GM23338 (cell line): Measurements from ENCODE around the gene DPYD. TPM values are rescaled to one million over a fixed set of nuclear protein-coding genes. Genes with fewer than 3 reads are reported as not detected.

Experiments used
- ATAC-seq: fragments of 200-7000 bp; cut with Tn5 transposase; 3 replicates; pipeline ENCODE4 v1.9.1; 2020
- DNase-seq: peaks from one replicate; pipeline ENCODE4 v3.0.0-alpha.2; 2015; ENCODE audit warnings: low spot score
- H2AFZ ChIP-seq: fragments of 200-600 bp; sonication (generic); 2 replicates; pipeline ENCODE4 v1.8.0; 2016; ENCODE audit warnings: antibody characterized with exemption, mild to moderate bottlenecking, moderate library complexity
- H3F3A ChIP-seq: fragments of 200-600 bp; sonication (generic); replicated peaks from 2 replicates; pipeline ENCODE4 v1.8.0; 2017; ENCODE audit warnings: antibody characterized with exemption, mixed run types, low read depth
- H3K27ac ChIP-seq: fragments of 200-600 bp; sonication (generic); 2 replicates; pipeline ENCODE4 v1.6.1; 2016; ENCODE audit warnings: low read depth
- H3K27me3 ChIP-seq: fragments of 200-600 bp; sonication (generic); 2 replicates; pipeline ENCODE4 v1.8.0; 2016; ENCODE audit warnings: mild to moderate bottlenecking, mixed run types, moderate library complexity; ENCODE audit not compliant: insufficient read depth
- H3K36me3 ChIP-seq: fragments of 200-600 bp; sonication (generic); 2 replicates; pipeline ENCODE4 v1.8.0; 2016; ENCODE audit warnings: mild to moderate bottlenecking; ENCODE audit not compliant: insufficient read depth
- H3K4me1 ChIP-seq: fragments of 200-600 bp; sonication (generic); 2 replicates; pipeline ENCODE4 v1.8.0; 2016; ENCODE audit warnings: mild to moderate bottlenecking, moderate library complexity; ENCODE audit not compliant: insufficient read depth
- H3K4me2 ChIP-seq: fragments of 200-600 bp; sonication (generic); 2 replicates; pipeline ENCODE4 v1.7.1; 2017; ENCODE audit warnings: mixed run types
- H3K4me3 ChIP-seq: fragments of 200-600 bp; sonication (generic); 2 replicates; pipeline ENCODE4 v1.6.1; 2016; ENCODE audit warnings: mixed run types
- H3K79me2 ChIP-seq: fragments of 200-600 bp; sonication (generic); replicated peaks from 2 replicates; pipeline ENCODE4 v1.8.0; 2017; ENCODE audit warnings: mild to moderate bottlenecking; ENCODE audit not compliant: insufficient read depth
- H3K9me2 ChIP-seq: fragments of 200-600 bp; sonication (generic); 2 replicates; pipeline ENCODE4 v1.8.0; 2017; ENCODE audit not compliant: insufficient read depth
- H4K20me1 ChIP-seq: fragments of 200-600 bp; sonication (generic); replicated peaks from 2 replicates; pipeline ENCODE4 v1.8.0; 2017; ENCODE audit warnings: mild to moderate bottlenecking; ENCODE audit not compliant: insufficient read depth
- H3K27ac Mint-ChIP-seq: 2 replicates; pipeline ENCODE4 v1.8.0; 2020; ENCODE audit warnings: inconsistent platforms, mild to moderate bottlenecking, moderate library complexity, mixed read lengths
- H3K27me3 Mint-ChIP-seq: 3 replicates; pipeline ENCODE4 v1.8.0; 2022; ENCODE audit warnings: low read depth, mild to moderate bottlenecking, moderate library complexity, mixed read lengths, inconsistent platforms; ENCODE audit not compliant: insufficient read depth, poor library complexity
- H3K36me3 Mint-ChIP-seq: 3 replicates; pipeline ENCODE4 v1.8.0; 2021; ENCODE audit warnings: low read depth, mild to moderate bottlenecking, inconsistent platforms, moderate library complexity, mixed read lengths
- H3K4me1 Mint-ChIP-seq: 3 replicates; pipeline ENCODE4 v1.8.0; 2020; ENCODE audit warnings: mild to moderate bottlenecking, inconsistent platforms, mixed read lengths
- H3K4me3 Mint-ChIP-seq: 3 replicates; pipeline ENCODE4 v1.8.0; 2021; ENCODE audit warnings: moderate library complexity, mild to moderate bottlenecking, inconsistent platforms, mixed read lengths
- H3K9me3 Mint-ChIP-seq: 3 replicates; pipeline ENCODE4 v1.8.0; 2020; ENCODE audit warnings: moderate library complexity, mild to moderate bottlenecking, inconsistent platforms, mixed read lengths
- CREB1 ChIP-seq: fragments of 250-450 bp; sonication (Bioruptor Pico); IDR thresholded peaks from 2 replicates; pipeline ENCODE4 v1.5.0; 2020; ENCODE audit warnings: low read depth, mild to moderate bottlenecking, moderate library complexity
- EZH2 ChIP-seq: fragments of 200-600 bp; sonication (generic); IDR thresholded peaks from one replicate; pipeline ENCODE4 v1.8.0; 2017; ENCODE audit warnings: antibody characterized with exemption, mild to moderate bottlenecking, low read depth; ENCODE audit not compliant: unreplicated experiment
- EZH2phosphoT487 ChIP-seq: fragments of 200-600 bp; sonication (generic); IDR thresholded peaks from one replicate; pipeline ENCODE4 v1.8.1; 2018; ENCODE audit warnings: antibody characterized with exemption; ENCODE audit not compliant: unreplicated experiment
- JUNB ChIP-seq: IDR thresholded peaks from one replicate; pipeline ENCODE4 v1.6.1; 2016; ENCODE audit warnings: antibody characterized with exemption; ENCODE audit not compliant: unreplicated experiment
- NANOG ChIP-seq: IDR thresholded peaks from 2 replicates; pipeline ENCODE4 v1.6.1; 2016; ENCODE audit warnings: antibody characterized with exemption, borderline replicate concordance
- polyA plus RNA-seq: library from polyadenylated mRNA; unstranded; fragments of >200 nt; fragmentation: Nextera tagmentation; extraction: Ambion mirVana; gene quantifications from 2 replicates; pipeline ENCODE4 v1.2.1, GENCODE V29; 2016
- total RNA-seq: library from RNA; depleted of rRNA; stranded (reverse); fragments of >200 nt; shearing (Covaris generic); gene quantifications from 2 replicates; pipeline ENCODE4 v1.2.3, GENCODE V29; 2014
- TF ChIP-seq, protein P1 (sequence below): IDR thresholded peaks from one replicate; pipeline ENCODE4 v1.6.1; 2018; ENCODE audit warnings: antibody characterized with exemption; ENCODE audit not compliant: unreplicated experiment
- TF ChIP-seq, protein P2 (sequence below): IDR thresholded peaks from 2 replicates; pipeline ENCODE4 v1.6.1; 2016; ENCODE audit warnings: antibody characterized with exemption
- TF ChIP-seq, protein P3 (sequence below): fragments of 250-450 bp; sonication (Bioruptor Pico); IDR thresholded peaks from 2 replicates; pipeline ENCODE4 v1.5.0; 2020; ENCODE audit warnings: mild to moderate bottlenecking, moderate library complexity

Gene DPYD
- total and polyA plus RNA-seq, 2 experiments from 2014 or later = 0.50 to 1.6 TPM

DNA sequence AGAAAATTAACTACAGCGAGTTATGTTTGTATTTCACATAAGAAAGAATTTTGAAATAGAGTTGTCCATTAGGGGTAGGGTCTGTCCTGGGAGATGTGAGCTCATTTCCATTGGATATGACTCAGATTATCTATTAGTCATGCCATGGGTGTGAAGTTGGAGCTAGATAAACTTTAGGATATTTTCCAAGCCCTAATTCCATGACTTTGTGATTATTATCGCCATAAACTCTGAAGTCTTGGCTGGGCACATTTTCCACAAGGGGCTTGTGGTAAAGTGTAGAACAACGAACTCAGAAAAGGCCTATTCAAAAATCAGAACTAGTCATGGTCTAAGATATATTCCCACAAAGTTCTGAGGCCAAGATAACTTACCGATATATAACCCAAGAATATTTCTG lies 396.6 kb downstream of the DPYD start (continued):
- TF ChIP-seq, protein P1, sequence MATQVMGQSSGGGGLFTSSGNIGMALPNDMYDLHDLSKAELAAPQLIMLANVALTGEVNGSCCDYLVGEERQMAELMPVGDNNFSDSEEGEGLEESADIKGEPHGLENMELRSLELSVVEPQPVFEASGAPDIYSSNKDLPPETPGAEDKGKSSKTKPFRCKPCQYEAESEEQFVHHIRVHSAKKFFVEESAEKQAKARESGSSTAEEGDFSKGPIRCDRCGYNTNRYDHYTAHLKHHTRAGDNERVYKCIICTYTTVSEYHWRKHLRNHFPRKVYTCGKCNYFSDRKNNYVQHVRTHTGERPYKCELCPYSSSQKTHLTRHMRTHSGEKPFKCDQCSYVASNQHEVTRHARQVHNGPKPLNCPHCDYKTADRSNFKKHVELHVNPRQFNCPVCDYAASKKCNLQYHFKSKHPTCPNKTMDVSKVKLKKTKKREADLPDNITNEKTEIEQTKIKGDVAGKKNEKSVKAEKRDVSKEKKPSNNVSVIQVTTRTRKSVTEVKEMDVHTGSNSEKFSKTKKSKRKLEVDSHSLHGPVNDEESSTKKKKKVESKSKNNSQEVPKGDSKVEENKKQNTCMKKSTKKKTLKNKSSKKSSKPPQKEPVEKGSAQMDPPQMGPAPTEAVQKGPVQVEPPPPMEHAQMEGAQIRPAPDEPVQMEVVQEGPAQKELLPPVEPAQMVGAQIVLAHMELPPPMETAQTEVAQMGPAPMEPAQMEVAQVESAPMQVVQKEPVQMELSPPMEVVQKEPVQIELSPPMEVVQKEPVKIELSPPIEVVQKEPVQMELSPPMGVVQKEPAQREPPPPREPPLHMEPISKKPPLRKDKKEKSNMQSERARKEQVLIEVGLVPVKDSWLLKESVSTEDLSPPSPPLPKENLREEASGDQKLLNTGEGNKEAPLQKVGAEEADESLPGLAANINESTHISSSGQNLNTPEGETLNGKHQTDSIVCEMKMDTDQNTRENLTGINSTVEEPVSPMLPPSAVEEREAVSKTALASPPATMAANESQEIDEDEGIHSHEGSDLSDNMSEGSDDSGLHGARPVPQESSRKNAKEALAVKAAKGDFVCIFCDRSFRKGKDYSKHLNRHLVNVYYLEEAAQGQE = no peak
- no peak for TF ChIP-seq CREB1

DNA sequence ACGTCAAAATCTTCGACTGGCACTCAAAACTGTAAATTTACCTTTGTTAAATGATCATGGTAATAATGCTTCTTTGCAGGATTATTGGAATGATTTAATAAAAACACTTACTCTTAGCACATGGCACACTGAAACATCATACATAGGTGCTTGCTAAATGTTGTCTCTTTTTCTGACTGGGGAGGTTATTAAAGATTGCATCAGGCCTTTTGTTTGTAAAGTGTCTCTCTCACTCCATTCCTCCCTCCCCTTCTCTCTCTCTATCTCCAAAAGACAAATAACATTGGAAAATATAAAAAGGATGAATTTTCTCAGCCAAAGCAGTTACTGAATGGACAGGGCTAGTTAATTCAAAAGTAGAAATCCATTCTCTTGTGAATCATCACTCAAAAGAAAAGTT lies 404.2 kb downstream of the DPYD start:
- Histone ChIP-seq H3K4me2 (no peak overlapping the region), H3K36me3 (no peaks in the 10 kb centered on the region), H3K27ac (no peak overlapping the region), H3K4me1 (no peaks in the 10 kb centered on the region), H2AFZ (peak overlapping the region; percentile 34; the same call in 1 of the 2 replicates), H3K9me2 (no peaks in the 10 kb centered on the region), H3K27me3 (no peaks in the 10 kb centered on the region), H4K20me1 (no peaks in the 10 kb centered on the region), H3F3A (no peaks in the 10 kb centered on the region), H3K79me2 (no peaks in the 10 kb centered on the region), H3K4me3 (no peak overlapping the region)
- Mint-ChIP-seq H3K27me3 (no peaks in the 10 kb centered on the region), H3K27ac (peak overlapping the region; percentile 56), H3K9me3 (peaks cover 7% of the 10 kb centered on the region; the same call in 1 of the 3 replicates), H3K36me3 (no peaks in the 10 kb centered on the region), H3K4me3 (no peak overlapping the region), H3K4me1 (peaks cover 12% of the 10 kb centered on the region; the same call in 2 of the 3 replicates)
- ATAC-seq (no peak), DNase-seq (no peak)
- no peak for TF ChIP-seq EZH2
- no peak for TF ChIP-seq CREB1
- TF ChIP-seq, protein P2, sequence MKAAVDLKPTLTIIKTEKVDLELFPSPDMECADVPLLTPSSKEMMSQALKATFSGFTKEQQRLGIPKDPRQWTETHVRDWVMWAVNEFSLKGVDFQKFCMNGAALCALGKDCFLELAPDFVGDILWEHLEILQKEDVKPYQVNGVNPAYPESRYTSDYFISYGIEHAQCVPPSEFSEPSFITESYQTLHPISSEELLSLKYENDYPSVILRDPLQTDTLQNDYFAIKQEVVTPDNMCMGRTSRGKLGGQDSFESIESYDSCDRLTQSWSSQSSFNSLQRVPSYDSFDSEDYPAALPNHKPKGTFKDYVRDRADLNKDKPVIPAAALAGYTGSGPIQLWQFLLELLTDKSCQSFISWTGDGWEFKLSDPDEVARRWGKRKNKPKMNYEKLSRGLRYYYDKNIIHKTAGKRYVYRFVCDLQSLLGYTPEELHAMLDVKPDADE = no peak
- no peak for TF ChIP-seq JUNB
- TF ChIP-seq EZH2phosphoT487 = no peak
- TF ChIP-seq, protein P3, sequence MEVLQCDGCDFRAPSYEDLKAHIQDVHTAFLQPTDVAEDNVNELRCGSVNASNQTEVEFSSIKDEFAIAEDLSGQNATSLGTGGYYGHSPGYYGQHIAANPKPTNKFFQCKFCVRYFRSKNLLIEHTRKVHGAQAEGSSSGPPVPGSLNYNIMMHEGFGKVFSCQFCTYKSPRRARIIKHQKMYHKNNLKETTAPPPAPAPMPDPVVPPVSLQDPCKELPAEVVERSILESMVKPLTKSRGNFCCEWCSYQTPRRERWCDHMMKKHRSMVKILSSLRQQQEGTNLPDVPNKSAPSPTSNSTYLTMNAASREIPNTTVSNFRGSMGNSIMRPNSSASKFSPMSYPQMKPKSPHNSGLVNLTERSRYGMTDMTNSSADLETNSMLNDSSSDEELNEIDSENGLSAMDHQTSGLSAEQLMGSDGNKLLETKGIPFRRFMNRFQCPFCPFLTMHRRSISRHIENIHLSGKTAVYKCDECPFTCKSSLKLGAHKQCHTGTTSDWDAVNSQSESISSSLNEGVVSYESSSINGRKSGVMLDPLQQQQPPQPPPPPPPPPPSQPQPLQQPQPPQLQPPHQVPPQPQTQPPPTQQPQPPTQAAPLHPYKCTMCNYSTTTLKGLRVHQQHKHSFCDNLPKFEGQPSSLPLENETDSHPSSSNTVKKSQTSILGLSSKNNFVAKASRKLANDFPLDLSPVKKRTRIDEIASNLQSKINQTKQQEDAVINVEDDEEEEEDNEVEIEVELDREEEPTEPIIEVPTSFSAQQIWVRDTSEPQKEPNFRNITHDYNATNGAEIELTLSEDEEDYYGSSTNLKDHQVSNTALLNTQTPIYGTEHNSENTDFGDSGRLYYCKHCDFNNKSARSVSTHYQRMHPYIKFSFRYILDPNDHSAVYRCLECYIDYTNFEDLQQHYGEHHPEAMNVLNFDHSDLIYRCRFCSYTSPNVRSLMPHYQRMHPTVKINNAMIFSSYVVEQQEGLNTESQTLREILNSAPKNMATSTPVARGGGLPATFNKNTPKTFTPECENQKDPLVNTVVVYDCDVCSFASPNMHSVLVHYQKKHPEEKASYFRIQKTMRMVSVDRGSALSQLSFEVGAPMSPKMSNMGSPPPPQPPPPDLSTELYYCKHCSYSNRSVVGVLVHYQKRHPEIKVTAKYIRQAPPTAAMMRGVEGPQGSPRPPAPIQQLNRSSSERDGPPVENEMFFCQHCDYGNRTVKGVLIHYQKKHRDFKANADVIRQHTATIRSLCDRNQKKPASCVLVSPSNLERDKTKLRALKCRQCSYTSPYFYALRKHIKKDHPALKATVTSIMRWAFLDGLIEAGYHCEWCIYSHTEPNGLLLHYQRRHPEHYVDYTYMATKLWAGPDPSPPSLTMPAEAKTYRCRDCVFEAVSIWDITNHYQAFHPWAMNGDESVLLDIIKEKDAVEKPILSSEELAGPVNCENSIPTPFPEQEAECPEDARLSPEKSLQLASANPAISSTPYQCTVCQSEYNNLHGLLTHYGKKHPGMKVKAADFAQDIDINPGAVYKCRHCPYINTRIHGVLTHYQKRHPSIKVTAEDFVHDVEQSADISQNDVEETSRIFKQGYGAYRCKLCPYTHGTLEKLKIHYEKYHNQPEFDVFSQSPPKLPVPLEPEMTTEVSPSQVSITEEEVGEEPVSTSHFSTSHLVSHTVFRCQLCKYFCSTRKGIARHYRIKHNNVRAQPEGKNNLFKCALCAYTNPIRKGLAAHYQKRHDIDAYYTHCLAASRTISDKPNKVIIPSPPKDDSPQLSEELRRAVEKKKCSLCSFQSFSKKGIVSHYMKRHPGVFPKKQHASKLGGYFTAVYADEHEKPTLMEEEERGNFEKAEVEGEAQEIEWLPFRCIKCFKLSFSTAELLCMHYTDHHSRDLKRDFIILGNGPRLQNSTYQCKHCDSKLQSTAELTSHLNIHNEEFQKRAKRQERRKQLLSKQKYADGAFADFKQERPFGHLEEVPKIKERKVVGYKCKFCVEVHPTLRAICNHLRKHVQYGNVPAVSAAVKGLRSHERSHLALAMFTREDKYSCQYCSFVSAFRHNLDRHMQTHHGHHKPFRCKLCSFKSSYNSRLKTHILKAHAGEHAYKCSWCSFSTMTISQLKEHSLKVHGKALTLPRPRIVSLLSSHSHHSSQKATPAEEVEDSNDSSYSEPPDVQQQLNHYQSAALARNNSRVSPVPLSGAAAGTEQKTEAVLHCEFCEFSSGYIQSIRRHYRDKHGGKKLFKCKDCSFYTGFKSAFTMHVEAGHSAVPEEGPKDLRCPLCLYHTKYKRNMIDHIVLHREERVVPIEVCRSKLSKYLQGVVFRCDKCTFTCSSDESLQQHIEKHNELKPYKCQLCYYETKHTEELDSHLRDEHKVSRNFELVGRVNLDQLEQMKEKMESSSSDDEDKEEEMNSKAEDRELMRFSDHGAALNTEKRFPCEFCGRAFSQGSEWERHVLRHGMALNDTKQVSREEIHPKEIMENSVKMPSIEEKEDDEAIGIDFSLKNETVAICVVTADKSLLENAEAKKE (CRISPR knock-in tag) = no peak
- TF ChIP-seq, protein P1 = no peak
- no peak for TF ChIP-seq NANOG
